GM21515 (cell line): Measurements from ENCODE around the gene P3R3URF.

Experiments
- ATAC-seq: cut with Tn5 transposase; IDR thresholded peaks from one replicate; pipeline ENCODE4 v1.9.1; 2021; ENCODE audit not compliant: unreplicated experiment

The P3R3URF gene

DNA sequence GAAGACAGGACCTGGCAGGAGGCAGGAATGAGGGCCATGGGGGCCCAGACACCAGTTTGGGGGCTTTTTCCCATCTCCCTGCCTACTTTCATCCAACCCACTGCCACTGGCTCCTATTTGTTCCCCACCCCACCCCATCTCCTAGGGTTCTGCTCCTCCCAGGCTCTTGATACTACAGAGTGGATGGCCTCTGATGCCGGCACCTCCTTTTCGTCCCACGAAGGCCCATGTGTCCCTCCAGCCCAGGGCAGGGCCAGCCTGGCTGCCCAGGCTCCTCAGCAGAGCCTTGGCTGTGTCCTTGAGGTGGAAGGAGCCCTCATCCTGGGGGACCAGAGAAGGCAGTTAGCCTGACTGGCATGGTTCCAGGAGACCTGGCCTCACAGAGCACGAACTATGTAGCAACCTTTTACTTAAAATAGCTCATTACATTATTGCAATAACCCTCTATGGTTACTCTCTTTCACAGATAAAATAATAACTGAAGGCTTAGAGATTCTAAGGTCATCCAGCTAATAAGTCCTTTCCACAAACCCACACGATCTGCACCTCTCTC, 18.4 kb upstream of the P3R3URF start:
- ATAC-seq: no peak

DNA sequence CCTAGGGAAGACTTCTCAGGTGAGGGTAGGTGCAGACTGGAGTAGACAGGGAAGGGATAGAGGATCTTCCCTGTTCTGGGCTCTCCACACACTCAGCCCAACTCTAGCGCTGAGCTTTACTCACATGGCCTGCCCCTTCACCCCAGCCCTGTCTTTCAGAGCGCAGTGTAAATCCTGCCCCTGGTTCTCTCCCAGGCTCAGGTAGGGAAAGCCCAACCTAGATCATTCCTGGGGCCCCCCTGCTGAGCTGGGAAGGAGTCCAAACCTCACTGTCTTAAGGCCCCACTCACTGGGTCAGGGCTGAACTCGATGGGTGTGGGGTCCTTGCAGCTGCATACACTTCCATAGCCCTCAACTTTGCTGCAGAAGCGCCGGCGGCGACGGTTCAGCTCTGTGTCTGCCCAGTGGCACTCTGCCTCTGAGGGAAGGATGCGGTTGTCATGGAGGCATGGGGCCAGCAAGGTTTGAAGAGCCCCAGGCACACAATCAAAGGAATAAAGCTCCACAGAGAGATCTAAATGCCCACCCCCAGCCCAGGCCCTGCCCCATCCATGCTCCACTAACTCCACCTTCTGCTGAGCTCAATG, 17.8 kb upstream of the P3R3URF start:
- no peak for ATAC-seq

DNA sequence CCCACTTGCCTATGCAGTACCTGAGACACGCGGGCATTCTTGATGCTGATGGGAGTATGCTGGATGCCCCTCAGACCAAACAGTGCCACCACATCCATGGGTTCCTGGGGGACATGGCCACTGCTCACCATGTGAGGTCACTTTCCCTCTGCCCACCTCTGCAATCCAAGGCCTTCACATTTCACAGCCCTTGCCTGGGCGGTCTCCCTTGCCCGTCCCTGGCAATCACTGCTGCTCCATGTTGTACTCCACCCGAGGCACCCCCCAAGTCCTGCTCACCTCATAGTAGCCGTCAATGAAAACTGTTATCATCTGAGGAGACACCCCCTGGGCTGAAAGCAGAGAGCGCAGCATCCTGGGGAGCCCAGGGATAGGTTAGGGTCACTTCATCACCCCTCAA, 17.0 kb upstream of the P3R3URF start:
- ATAC-seq: no peak

DNA sequence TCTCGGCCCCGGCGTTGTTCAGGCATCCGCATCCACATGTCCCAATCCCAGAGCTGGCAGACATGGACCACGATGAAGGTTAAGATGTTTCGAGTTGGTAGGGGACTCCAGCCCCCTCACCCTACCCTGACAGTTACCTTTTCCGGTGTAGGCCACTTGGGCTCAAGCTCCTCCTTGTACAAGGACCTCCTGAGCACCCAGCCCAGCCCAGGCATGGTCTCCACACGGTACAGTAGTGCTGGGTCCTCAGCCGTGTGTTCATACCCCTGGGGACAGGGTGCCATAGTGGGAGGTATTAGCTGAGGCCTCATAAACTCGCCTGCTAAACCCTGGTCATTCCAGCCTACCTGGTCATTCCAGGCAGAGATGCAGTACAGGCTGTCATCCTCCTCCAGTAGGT, 15.9 kb upstream of the P3R3URF start:
- ATAC-seq: no peak

DNA sequence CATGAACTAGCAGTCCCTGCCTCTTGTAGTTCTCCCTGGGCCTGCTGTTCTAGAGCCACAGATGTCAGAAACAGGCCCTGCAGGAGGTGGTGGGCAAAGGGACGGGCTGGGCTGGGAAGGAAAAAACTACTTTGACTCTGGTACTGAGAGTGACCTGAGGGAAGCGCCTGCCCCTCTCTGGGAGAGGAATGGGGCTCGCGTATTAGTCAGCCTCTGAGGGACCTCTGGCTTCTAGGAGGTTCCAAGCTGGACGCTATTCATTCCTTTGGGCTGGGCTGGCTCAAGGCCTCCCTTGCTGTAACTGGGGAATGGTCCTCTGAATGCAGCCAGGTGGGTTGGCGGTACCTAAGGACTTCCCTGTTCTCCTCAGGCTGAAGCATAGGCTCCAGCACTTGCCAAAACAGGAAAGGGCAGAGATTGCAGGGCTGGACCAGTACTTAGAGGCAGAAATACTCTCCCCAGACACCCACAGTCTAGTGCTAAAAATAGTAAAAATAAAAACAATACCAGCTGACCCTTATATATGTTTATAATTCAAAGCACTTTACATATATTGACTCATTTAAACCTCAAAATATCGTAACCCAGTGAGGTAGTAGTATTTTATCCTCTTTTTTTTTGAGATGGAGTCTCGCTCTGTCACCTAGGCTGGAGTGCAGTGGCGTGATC, 14.9 kb upstream of the P3R3URF start:
- no peak for ATAC-seq

DNA sequence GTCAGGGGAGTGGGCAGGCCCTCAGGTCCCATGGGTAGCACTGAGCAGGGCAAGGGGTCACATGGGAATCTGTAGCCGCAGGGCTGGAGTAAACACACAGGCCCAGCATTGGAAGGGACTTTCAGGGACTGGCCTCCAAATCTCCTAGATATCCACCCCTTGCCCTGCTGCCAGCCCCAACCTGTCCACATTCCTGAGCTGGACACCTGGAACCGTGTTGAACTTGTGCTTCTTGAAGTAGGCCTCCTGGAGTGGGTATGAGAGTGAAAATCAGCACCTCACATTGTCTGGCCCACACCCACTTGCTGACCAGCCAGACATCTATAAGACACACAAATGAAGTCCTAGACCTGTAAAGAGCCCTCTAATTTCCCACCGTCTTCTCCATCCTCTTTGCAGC, 14.3 kb upstream of the P3R3URF start:
- no peak for ATAC-seq

DNA sequence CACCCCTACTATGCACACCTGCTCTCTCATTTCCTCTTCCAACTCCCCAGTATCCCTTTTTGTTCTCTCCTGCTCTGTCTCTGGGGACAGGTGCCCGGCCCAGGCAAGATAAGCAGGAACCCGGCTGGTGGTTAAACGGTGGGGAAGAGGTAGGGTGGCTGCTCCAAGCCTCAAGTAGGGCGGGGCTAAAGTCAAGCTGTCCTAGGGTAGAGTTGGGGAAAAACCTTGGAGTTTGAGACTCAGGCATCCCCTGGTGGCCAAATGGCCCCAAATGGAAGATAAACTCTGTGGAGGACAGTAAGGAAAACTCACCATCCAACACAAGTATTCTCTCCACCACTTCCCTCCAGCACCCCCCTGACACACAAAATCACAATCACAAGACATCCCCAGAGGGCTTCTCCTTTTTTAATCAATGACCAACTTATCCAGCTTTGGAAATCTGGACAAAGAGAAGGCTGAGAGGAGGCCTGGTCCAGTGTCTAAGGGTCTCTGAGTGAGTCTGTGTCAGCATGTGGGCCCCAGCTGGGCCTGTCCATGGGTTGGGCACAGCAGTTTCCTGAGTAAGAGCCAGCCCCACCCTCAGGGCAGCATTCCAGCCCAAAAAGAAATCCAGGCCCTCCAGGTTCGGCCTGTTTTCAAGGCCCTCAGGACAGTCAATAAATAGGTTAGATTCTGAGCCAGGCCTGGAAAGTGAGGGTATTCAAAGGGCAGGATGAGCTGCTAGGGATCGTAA, 12.2 kb upstream of the P3R3URF start:
- no peak for ATAC-seq

DNA sequence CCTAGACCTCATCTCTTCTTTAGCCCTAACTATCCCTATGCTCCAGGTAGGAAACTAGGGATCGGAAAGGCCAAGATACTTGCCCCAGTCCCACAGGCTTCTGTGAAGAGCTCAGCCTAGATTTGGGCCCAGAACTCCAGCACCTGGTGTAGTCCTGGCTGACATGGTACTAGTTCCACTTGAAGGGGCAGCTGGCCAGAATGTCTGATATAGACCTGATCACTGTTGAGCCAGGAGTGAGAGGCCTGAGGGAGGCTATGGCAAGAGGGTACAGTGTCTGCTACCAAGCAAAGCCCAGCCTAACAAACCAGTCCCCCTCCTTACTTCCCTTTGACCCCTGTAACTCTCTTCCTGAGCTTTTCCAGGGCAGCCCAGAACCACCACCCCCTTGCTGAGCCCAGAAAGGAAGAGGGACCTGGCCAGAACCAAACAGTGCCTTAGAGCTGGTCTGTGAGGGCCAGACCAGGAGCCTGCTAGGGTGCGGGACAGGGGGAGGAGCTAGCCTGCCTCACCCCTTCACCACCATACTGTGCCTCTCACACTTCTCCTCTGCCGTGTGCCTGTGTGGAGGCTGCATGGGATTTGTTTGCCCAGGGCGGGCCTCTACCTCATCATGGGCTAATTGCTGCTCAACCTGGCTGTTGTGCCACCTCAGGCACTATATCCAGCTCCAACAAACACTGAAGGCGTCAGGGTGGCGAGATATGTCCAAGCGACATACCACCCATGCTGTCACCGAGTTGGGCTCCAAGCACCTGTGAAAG, 11.0 kb upstream of the P3R3URF start:
- no peak for ATAC-seq

DNA sequence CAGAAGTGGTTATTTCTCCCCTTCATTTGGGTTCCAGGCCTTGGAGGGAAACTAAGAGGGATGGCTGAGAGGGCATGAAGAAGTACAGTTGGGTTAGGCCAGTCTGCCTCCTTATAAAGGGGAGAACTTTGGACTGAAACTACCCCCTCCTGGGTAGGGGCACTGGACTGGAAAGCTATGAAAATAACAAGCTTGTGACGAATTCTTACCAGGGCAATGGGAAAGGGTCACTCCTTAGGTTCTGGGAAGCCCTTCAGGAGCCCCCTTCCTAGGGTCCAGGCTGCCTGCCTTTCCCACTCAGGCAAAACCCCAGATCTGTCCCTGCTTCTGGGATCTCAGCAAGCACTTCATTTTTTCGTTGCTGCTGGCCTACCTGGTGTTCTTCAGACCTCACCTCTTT, 9.8 kb upstream of the P3R3URF start:
- ATAC-seq: no peak

DNA sequence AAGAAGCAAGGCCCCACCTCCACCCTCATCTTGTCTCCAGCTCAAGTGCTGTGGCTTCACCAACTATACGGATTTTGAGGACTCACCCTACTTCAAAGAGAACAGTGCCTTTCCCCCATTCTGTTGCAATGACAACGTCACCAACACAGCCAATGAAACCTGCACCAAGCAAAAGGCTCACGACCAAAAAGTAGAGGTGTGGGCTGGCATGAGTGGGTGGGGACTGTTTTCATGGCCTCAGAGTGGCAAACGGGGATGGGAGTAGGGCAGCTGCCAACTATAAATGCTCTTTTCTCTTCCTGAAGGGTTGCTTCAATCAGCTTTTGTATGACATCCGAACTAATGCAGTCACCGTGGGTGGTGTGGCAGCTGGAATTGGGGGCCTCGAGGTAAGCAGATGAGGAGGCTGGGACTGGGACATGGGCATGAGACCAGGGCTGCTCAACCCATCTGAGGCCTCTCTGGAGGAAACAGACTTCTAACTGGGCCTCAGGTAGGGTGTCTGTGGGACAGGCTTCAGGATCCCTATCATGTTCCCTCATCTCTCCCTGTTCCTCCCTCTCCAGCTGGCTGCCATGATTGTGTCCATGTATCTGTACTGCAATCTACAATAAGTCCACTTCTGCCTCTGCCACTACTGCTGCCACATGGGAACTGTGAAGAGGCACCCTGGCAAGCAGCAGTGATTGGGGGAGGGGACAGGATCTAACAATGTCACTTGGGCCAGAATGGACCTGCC, 8.8 kb upstream of the P3R3URF start:
- no peak for ATAC-seq

DNA sequence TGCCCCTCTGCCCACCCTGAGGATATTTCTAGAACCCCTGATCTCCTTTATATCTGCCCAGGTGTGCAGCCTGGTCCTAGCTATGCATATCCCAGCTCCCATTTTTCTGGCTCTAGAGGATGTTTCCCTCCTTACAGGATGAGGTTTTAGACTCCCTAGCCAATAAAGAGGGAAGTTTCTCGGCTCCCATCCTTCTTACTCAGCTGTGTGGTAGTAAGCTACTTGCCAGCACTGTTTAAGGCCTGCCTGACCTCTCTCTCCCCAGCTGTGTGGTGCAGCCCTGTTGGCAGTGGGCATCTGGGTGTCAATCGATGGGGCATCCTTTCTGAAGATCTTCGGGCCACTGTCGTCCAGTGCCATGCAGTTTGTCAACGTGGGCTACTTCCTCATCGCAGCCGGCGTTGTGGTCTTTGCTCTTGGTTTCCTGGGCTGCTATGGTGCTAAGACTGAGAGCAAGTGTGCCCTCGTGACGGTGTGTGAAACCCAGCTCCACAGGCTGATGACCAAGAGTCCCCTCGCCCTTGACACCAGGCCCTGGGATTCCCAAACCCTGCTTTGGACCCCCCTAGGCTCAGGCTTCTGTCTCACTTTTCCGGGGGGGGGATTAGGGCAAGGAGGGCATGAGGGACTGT, 7.8 kb upstream of the P3R3URF start:
- no peak for ATAC-seq

DNA sequence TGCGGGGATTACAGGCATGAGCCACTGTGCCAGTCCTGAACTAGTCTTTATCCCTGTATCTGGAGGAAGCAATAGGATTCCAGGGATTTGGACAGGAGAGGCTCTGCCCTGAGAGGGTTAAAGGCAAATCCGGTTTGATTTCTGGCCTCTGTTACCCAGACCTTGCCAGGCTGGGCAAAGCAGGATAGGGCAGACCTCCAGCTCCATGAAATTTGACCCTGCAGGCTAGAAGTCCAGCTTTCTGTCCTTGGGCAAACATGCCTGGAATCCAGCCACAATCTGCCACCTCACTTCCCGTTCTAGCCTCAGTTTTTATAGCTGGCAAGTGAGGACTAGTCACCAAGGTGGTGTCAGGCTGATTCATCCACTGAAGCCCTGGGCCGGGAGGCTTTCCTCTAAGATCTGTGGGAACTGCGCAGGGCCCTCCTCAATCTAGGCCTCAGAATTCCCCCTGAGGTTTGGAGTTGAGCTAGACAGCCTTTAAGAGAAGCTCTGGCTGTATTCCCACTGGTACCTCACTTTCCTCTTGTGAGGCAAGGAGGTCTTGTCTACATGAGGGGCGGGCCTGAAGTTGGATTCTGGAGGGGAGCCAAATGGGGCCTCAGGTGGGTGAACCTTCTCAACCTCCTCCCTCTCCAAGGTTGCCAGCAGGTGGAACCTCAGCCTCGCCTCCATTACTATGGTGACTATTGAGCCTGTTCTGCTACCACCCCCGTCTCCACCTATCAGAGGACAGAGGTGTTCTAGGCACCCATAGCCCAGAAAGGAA, 7.0 kb upstream of the P3R3URF start:
- ATAC-seq: no peak

DNA sequence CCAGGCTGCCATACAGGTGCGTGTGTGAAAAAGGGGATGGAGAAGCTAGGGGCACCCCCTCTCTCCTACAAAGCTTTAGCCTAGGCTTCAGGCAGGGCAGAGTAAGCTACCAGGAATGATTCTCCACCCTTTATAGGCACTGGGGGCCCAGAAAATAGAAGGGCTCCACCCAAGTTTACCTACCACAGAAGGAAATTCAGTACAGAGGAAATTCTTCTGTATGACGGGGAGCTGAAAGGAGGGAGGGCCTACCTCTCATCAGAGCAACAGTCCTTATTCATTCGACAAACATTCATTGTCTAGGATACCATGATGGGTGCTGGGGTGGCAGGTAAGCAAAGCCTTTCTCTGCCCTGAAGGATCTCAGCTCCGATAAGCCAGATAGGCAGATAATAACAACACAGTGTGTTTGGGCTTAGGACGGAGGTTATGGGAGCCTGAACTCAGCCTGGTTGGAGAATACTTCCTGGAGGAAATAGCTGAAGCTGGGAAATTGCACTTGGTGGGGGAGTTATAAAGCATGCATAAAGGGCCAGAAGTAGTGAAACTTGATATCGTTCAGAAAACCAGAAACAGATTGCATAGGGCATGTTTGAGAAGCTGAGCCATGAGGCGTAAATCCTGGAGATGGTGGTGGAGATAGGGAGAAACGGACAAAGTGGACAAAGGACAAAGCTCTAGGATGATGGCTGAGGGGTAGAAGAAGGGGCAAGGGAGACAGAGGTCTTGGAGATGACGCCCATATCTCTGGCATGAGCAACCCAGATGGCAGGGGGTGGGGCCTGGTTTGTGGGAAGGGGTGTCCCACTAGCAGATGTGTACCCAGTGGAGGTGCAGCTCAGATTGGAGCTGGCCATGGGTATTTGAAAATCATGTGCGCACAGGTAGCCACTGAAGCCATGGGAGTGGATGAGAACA, 5.3 kb upstream of the P3R3URF start:
- no peak for ATAC-seq

DNA sequence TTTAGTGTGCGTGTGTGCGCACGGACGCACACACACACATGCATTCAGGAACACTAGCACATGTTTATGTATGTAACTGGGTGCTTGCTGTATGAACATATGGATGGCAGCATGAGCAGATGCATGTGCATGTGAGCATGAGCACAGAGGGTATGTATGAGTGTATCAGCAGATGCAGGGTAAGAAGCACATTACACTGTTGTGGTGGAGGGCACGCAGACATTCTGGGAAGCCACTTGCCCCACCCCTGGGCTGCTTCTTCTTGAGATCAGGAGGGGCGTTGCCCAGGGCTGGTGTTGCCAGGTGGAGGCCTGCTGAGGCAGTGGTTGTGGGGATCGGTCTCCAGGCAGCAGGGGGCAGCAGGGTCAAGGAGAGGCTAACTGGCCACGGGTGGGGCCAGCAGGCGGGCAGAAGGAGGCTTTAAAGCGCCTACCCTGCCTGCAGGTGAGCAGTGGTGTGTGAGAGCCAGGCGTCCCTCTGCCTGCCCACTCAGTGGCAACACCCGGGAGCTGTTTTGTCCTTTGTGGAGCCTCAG, 3.9 kb upstream of the P3R3URF start:
- no peak for ATAC-seq

DNA sequence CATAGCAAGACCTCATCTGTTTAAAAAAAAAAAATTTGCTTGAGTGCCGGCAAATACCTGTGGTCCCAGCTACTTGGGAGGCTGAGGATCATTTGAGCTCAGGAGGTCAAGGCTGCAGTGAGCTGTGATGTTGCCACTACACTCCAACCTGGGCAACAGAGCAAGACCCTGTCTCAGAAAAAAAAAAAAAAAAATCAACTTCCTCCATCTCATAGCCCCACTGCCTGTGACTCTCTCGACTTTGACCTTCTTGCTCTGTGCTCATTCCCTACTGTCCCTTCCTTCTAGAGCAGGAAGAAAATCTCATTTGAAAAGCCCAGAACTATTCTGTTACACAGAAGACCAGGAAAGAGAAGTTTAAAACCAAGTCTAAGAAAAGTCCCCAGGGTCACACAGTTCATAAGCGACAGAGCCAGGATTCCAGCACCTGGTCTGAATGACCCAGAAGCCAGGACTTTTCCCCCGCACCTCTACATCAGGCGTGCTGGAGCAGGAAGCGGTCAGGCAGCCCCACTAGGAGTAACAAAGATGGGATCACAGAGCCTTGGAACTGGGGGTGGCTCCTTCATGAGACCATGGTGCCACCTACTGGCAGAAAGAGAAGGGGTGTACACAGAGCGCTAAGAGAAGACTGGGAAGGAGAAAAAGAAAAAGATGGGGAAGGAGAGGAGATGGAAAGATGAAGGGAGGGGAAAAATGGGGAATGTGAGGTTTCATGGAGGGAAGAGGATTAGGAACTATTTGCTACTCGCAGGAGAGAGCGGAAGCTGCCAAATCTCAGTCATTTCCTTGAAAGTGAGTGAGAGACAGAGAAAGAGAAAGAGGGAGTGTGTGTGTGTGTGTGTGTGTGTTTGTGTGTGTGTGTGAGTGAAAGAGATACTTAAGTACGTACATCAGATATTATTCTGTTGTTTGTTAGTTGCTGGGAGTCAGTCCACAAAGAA, 3.1 kb upstream of the P3R3URF start:
- peak; percentile 47 for ATAC-seq

DNA sequence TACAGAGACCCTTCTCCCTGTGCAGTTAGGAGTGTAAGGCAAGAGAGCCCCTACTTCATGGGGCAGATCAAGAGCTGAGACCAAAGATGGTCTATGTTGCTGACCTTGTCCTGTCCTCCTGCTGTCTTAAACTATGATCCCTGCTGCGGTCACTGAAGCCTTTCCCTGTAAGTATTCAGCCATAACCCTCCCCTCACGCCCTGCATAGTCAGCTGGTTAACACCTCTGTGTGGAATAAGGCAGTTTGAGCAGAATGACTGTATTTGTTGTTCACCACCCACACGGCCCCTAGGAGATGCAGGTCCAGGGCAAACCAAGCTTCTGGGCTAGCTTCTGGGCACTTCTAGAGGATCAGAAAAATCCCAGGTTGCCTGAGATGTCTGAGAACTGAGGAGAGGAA, 1.0 kb downstream of the P3R3URF start:
- ATAC-seq: no peak
